MM.1S (cell line): ENCODE results near the gene PRDM1.

Experiments
- EZH2 ChIP-seq: fragments of 300-600 bp; sonication (generic); optimal IDR thresholded peaks from 2 replicates; pipeline ENCODE3; 2017; ENCODE audit warnings: low read depth, mild to moderate bottlenecking, antibody characterized with exemption, low read length, mixed read lengths
- EZH2phosphoT487 ChIP-seq: fragments of 300-600 bp; sonication (generic); IDR thresholded peaks from 2 replicates; pipeline ENCODE4 v1.6.1; 2018; ENCODE audit warnings: antibody characterized with exemption, low read length
- TF ChIP-seq, protein P1 (sequence below): fragments of 300-600 bp; sonication (generic); IDR thresholded peaks from 2 replicates; pipeline ENCODE4 v1.5.1; 2016; ENCODE audit warnings: antibody characterized with exemption, low read length, mixed read lengths

DNA sequence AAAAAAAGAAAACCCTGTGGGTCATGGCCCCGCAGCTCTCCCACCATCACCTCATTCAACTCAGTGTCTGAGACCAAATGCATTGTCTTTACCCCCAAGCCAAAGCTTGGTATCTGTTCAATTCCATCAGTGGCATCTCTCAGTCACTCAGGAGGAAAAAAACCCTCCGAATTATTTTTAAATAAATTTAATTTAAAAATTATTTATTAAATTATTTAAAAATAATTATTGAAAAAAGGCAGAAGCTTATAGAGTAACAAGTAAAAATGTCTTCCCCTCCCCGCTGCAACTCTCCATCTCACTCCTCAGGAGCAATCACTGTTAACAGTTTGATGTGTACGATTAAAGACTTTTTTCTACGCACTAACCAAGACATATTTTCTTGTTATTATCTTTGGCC lies 50.7 kb downstream of the PRDM1 start:
- TF ChIP-seq, protein P1, sequence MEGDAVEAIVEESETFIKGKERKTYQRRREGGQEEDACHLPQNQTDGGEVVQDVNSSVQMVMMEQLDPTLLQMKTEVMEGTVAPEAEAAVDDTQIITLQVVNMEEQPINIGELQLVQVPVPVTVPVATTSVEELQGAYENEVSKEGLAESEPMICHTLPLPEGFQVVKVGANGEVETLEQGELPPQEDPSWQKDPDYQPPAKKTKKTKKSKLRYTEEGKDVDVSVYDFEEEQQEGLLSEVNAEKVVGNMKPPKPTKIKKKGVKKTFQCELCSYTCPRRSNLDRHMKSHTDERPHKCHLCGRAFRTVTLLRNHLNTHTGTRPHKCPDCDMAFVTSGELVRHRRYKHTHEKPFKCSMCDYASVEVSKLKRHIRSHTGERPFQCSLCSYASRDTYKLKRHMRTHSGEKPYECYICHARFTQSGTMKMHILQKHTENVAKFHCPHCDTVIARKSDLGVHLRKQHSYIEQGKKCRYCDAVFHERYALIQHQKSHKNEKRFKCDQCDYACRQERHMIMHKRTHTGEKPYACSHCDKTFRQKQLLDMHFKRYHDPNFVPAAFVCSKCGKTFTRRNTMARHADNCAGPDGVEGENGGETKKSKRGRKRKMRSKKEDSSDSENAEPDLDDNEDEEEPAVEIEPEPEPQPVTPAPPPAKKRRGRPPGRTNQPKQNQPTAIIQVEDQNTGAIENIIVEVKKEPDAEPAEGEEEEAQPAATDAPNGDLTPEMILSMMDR = no peak
- TF ChIP-seq EZH2 = no peak
- no peak for TF ChIP-seq EZH2phosphoT487
